Nephron progenitor cell (in vitro differentiated cells): ENCODE measurements around the gene KIF1B.

Experiments
- DNase-seq: peaks from one replicate; pipeline ENCODE4 v3.0.0; 2021
- H3K27ac Mint-ChIP-seq: 2 replicates; pipeline ENCODE4 v1.8.0; 2021; ENCODE audit warnings: mild to moderate bottlenecking, moderate library complexity, mixed read lengths
- H3K27me3 Mint-ChIP-seq: 2 replicates; pipeline ENCODE4 v1.8.0; 2021; ENCODE audit warnings: mild to moderate bottlenecking, low read depth, mixed read lengths; ENCODE audit not compliant: poor library complexity
- H3K36me3 Mint-ChIP-seq: 2 replicates; pipeline ENCODE4 v1.8.0; 2021; ENCODE audit warnings: low read depth, mixed read lengths
- H3K4me1 Mint-ChIP-seq: 2 replicates; pipeline ENCODE4 v1.8.0; 2021; ENCODE audit warnings: mixed read lengths
- H3K4me3 Mint-ChIP-seq: 2 replicates; pipeline ENCODE4 v1.8.0; 2021; ENCODE audit warnings: mild to moderate bottlenecking, moderate library complexity, mixed read lengths
- H3K9me3 Mint-ChIP-seq: 2 replicates; pipeline ENCODE4 v1.8.0; 2021; ENCODE audit warnings: mild to moderate bottlenecking, moderate library complexity, mixed read lengths
- CTCF ChIP-seq: fragments of 200-600 bp; sonication (generic); IDR thresholded peaks from 2 replicates; pipeline ENCODE4 v1.5.0; 2021; ENCODE audit warnings: antibody characterized with exemption

Gene KIF1B

GRCh38 chr1:10209905-10210810, at the start of gene KIF1B:
Gene KIF1B (plus strand): TSS chr1:10210570. CDS start chr1:10232329, 21,759 bp downstream.
- peak; percentile 99 for DNase-seq
- no peaks in the 10 kb centered on the region for H3K36me3 Mint-ChIP-seq
- peak; percentile 97 for TF ChIP-seq CTCF
- H3K4me3 Mint-ChIP-seq = peak within 1 kb of the TSS; percentile 95
- peaks cover 8% of the 10 kb centered on the region for H3K27me3 Mint-ChIP-seq
- peaks cover 35% of the 10 kb centered on the region for H3K4me1 Mint-ChIP-seq
- no peaks in the 10 kb centered on the region for H3K9me3 Mint-ChIP-seq
- peak within 1 kb of the TSS; percentile 92 for H3K27ac Mint-ChIP-seq

- H3K4me3 Mint-ChIP-seq = no peak overlapping the region
- no peaks in the 10 kb centered on the region for H3K9me3 Mint-ChIP-seq
- H3K27me3 Mint-ChIP-seq = no peaks in the 10 kb centered on the region
- H3K27ac Mint-ChIP-seq = peak overlapping the region; percentile 46
- DNase-seq = no peak
- peaks cover 6% of the 10 kb centered on the region for H3K4me1 Mint-ChIP-seq
- H3K36me3 Mint-ChIP-seq = peaks cover 55% of the 10 kb centered on the region
- no peak for TF ChIP-seq CTCF
Measured at GRCh38 chr1:10160907-10161490, 49.4 kb upstream of the KIF1B start.

- H3K27me3 Mint-ChIP-seq = no peaks in the 10 kb centered on the region
- TF ChIP-seq CTCF = no peak
- H3K9me3 Mint-ChIP-seq = no peaks in the 10 kb centered on the region
- DNase-seq = no peak
- no peak overlapping the region for H3K4me3 Mint-ChIP-seq
- H3K4me1 Mint-ChIP-seq = peaks cover 6% of the 10 kb centered on the region
- H3K36me3 Mint-ChIP-seq = peaks cover 51% of the 10 kb centered on the region
- peak overlapping the region; percentile 80 for H3K27ac Mint-ChIP-seq
Measured at GRCh38 chr1:10161541-10162290, 48.7 kb upstream of the KIF1B start.

- no peak for TF ChIP-seq CTCF
- H3K36me3 Mint-ChIP-seq = peaks cover 72% of the 10 kb centered on the region
- no peak overlapping the region for H3K27ac Mint-ChIP-seq
- H3K27me3 Mint-ChIP-seq = peaks cover 3% of the 10 kb centered on the region
- no peaks in the 10 kb centered on the region for H3K9me3 Mint-ChIP-seq
- peaks cover 5% of the 10 kb centered on the region for H3K4me1 Mint-ChIP-seq
- no peak overlapping the region for H3K4me3 Mint-ChIP-seq
- no peak for DNase-seq
Measured at GRCh38 chr1:10168912-10169514, 41.4 kb upstream of the KIF1B start.

- Mint-ChIP-seq H3K36me3 (peaks cover 75% of the 10 kb centered on the region), H3K27me3 (peaks cover 3% of the 10 kb centered on the region), H3K9me3 (peaks cover 8% of the 10 kb centered on the region), H3K4me3 (no peak overlapping the region), H3K27ac (peak overlapping the region; percentile 58), H3K4me1 (peaks cover 5% of the 10 kb centered on the region)
- no peak for TF ChIP-seq CTCF
- DNase-seq = no peak
Measured at GRCh38 chr1:10170239-10170574, 40.2 kb upstream of the KIF1B start.
